Smooth muscle cell (in vitro differentiated cells): ENCODE data around the gene NTRK1. TPM values are rescaled to one million over a fixed set of nuclear protein-coding genes. Genes with fewer than 3 reads are reported as not detected.

Source experiments
- DNase-seq: peaks from one replicate; lab custom pipeline; 2025; ENCODE audit not compliant: unreplicated experiment; lab: John Stamatoyannopoulos, UW
- H2AFZ ChIP-seq: fragments of 200-600 bp; sonication (generic); 2 replicates; pipeline ENCODE4 v1.6.0; 2016; ENCODE audit warnings: antibody characterized with exemption, low read depth, mild to moderate bottlenecking
- H3F3A ChIP-seq: fragments of 200-600 bp; sonication (generic); 2 replicates; pipeline ENCODE4 v1.6.0; 2017; ENCODE audit warnings: antibody characterized with exemption, low read depth
- H3K27ac ChIP-seq: fragments of 200-600 bp; sonication (generic); 2 replicates; pipeline ENCODE4 v1.5.1; 2016; ENCODE audit warnings: low read depth, mild to moderate bottlenecking
- H3K27me3 ChIP-seq: fragments of 200-600 bp; sonication (generic); 2 replicates; pipeline ENCODE4 v1.6.1; 2016; ENCODE audit warnings: low read depth, mild to moderate bottlenecking
- H3K36me3 ChIP-seq: fragments of 200-600 bp; sonication (generic); 2 replicates; pipeline ENCODE4 v1.5.1; 2016; ENCODE audit warnings: low read depth
- H3K4me1 ChIP-seq: fragments of 200-600 bp; sonication (generic); 2 replicates; pipeline ENCODE4 v1.5.1; 2016; ENCODE audit warnings: low read depth
- H3K4me2 ChIP-seq: fragments of 200-600 bp; sonication (generic); 2 replicates; pipeline ENCODE4 v1.6.0; 2016; ENCODE audit warnings: mild to moderate bottlenecking
- H3K4me3 ChIP-seq: fragments of 200-600 bp; sonication (generic); 2 replicates; pipeline ENCODE4 v1.5.1; 2016; ENCODE audit warnings: mild to moderate bottlenecking
- H3K79me2 ChIP-seq: fragments of 200-600 bp; sonication (generic); 2 replicates; pipeline ENCODE4 v1.6.0; 2016; ENCODE audit warnings: low read depth, mild to moderate bottlenecking
- H3K9ac ChIP-seq: fragments of 200-600 bp; sonication (generic); 2 replicates; pipeline ENCODE4 v1.6.0; 2016; ENCODE audit warnings: low read depth
- H3K9me3 ChIP-seq: fragments of 200-600 bp; sonication (generic); replicated peaks from 2 replicates; pipeline ENCODE4 v1.5.1; 2016; ENCODE audit warnings: low read depth
- H4K20me1 ChIP-seq: fragments of 200-600 bp; sonication (generic); 2 replicates; pipeline ENCODE4 v1.6.0; 2016; ENCODE audit warnings: low read depth
- WGBS: methylation state at CpG from one replicate; pipeline ENCODE4 v1.1.7; 2016; ENCODE audit warnings: low lambda C conversion rate; 5-methylcytosine and 5-hydroxymethylcytosine counted together
- polyA plus RNA-seq: library from polyadenylated mRNA; unstranded; fragments of >200 nt; fragmentation: Nextera tagmentation; extraction: Ambion mirVana; gene quantifications from 2 replicates; pipeline ENCODE4 v1.2.1, GENCODE V29; 2016
- total RNA-seq: library from RNA; depleted of rRNA; stranded (reverse); fragments of >200 nt; gene quantifications from 2 replicates; pipeline ENCODE4 v1.2.3, GENCODE V29; 2014
- TF ChIP-seq, protein P1 (sequence below): fragments of 200-600 bp; sonication (generic); IDR thresholded peaks from 2 replicates; pipeline ENCODE4 v1.5.1; 2017; ENCODE audit warnings: borderline replicate concordance, mild to moderate bottlenecking, antibody characterized with exemption; ENCODE audit not compliant: insufficient read depth, poor library complexity, severe bottlenecking

The NTRK1 gene
- total and polyA plus RNA-seq, 2 experiments from 2014 or later = 0.85 to 3.6 TPM

DNA sequence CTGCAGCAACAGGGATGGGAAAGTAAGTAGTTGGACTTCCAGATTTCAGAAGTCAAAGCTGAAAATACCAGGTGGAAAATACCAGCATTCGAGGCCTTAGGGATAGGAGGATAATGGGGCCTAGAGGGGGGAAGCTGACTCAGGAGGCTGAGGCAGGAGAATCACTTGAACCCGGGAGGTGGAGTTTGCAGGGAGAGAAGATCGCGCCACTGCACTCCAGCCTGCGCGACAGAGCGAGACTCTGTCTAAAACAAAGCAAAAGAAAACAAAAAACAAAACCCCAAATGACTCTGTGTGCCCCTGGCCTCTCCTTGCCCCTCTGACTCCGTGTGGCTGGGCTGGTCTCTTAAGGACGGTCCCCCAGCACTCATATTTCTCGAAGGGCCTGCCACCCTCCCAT lies 47.4 kb upstream of the NTRK1 start:
- Histone ChIP-seq H3K4me2 (peak overlapping the region; percentile 81), H3K79me2 (no peaks in the 10 kb centered on the region), H3K27ac (peak overlapping the region; percentile 38), H3K27me3 (no peaks in the 10 kb centered on the region), H4K20me1 (peaks cover 4% of the 10 kb centered on the region), H3K4me3 (peak overlapping the region; percentile 29), H3K9ac (no peak overlapping the region), H3K9me3 (no peaks in the 10 kb centered on the region), H3F3A (peaks cover 19% of the 10 kb centered on the region), H2AFZ (no peak overlapping the region), H3K36me3 (no peaks in the 10 kb centered on the region), H3K4me1 (peaks cover 25% of the 10 kb centered on the region)
- DNase-seq = no peak
- 58% methylated on average over 10 of the region's 10 CpGs for WGBS
- TF ChIP-seq, protein P1, sequence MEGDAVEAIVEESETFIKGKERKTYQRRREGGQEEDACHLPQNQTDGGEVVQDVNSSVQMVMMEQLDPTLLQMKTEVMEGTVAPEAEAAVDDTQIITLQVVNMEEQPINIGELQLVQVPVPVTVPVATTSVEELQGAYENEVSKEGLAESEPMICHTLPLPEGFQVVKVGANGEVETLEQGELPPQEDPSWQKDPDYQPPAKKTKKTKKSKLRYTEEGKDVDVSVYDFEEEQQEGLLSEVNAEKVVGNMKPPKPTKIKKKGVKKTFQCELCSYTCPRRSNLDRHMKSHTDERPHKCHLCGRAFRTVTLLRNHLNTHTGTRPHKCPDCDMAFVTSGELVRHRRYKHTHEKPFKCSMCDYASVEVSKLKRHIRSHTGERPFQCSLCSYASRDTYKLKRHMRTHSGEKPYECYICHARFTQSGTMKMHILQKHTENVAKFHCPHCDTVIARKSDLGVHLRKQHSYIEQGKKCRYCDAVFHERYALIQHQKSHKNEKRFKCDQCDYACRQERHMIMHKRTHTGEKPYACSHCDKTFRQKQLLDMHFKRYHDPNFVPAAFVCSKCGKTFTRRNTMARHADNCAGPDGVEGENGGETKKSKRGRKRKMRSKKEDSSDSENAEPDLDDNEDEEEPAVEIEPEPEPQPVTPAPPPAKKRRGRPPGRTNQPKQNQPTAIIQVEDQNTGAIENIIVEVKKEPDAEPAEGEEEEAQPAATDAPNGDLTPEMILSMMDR = no peak

DNA sequence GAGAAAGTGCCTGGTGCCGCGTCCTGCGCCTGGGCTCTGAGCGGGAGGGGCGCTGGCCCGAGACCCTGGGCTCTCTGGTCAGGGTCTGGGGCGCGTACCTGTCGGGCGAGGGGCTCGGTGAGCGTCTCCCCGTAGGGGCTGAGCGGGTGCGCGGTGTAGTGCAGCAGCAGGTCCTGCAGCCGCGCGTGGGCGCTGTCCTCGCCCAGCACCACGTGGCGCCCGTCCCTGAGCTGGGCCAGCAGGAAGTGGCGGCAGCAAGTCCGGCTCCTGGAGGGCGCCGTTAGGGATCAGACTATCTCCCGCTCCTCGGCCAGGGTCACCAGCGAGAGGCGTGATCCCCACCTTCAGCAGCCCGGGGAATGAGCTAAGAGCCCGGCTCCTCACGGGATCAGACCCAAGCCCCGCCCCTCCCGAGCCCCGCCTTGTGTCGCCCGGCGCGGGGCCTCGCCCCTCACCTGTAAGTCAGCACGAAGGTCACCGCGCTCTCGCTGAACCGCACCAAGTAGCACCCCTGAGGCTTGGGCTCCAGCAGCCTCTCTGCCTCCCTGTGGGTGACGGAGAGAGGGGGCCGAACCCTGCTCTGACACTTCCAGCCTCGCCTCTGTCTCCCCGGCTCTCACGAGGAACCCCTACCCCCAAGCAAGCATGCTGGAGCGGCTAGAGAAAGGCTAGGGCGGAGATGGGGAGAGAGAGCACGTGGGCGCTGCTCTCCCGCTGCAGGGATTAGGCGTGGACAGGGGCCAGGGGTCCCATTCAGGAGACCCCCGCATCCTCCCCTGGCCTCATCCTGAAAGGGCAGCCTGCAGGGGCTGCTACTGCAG lies 46.7 kb upstream of the NTRK1 start:
- H4K20me1 ChIP-seq = peaks cover 4% of the 10 kb centered on the region
- H3K27ac ChIP-seq = peak overlapping the region; percentile 94
- no peaks in the 10 kb centered on the region for H3K27me3 ChIP-seq
- H3F3A ChIP-seq = peaks cover 21% of the 10 kb centered on the region
- no peaks in the 10 kb centered on the region for H3K9me3 ChIP-seq
- H3K4me2 ChIP-seq = peak overlapping the region; percentile 81
- no peaks in the 10 kb centered on the region for H3K36me3 ChIP-seq
- no peak overlapping the region for H2AFZ ChIP-seq
- peak overlapping the region; percentile 17 for H3K9ac ChIP-seq
- DNase-seq = no peak
- WGBS = 18% methylated on average over 57 of the region's 60 CpGs
- H3K4me1 ChIP-seq = peaks cover 25% of the 10 kb centered on the region
- TF ChIP-seq, protein P1 = peak; percentile 23
- peak overlapping the region; percentile 29 for H3K4me3 ChIP-seq
- H3K79me2 ChIP-seq = no peaks in the 10 kb centered on the region

DNA sequence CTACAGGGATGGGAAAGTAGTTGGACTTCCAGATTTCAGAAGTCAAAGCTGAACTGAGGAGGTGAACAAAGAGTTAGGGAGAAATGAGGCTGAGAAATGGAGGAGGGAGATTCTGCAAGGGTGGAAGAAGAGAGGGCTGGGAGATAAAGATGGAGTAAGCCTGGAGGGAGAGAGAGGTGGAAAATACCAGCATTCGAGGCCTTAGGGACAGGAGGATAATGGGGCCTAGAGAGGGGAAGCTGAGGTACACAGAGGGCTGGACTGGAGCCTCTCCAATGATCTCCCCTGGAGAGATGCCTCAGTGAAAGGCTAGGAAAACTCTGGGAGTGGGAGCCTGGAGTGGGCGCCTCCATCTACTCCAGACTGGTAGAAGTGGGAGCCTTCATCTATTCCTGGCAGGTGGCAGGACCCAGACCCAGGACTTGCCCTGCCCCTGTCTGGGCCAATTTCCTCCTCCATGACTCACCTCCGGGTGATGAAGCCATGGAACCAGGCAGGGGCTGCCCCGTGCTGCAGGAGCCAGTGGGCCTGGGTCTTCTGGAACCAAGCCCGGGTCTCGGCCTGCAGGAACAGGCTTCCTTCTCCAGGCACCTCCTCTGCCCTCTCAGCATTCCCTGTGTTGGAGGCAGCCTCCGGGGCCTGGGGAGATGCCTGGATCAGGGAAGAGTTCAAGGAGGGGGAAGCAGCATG lies 45.9 kb upstream of the NTRK1 start:
- WGBS = 75% methylated on average over 7 of the region's 7 CpGs
- no peak overlapping the region for H2AFZ ChIP-seq
- peak overlapping the region; percentile 94 for H3K27ac ChIP-seq

More for the DNA sequence above, 45.9 kb upstream of the NTRK1 start:
- H3K9me3 ChIP-seq = no peaks in the 10 kb centered on the region
- no peaks in the 10 kb centered on the region for H3K36me3 ChIP-seq
- no peaks in the 10 kb centered on the region for H3K27me3 ChIP-seq
- peak overlapping the region; percentile 29 for H3K4me3 ChIP-seq
- H4K20me1 ChIP-seq = peaks cover 4% of the 10 kb centered on the region
- no peaks in the 10 kb centered on the region for H3K79me2 ChIP-seq
- H3K4me2 ChIP-seq = peak overlapping the region; percentile 81
- TF ChIP-seq, protein P1 = no peak
- peaks cover 22% of the 10 kb centered on the region for H3F3A ChIP-seq
- peak overlapping the region; percentile 52 for H3K9ac ChIP-seq
- H3K4me1 ChIP-seq = peaks cover 25% of the 10 kb centered on the region
- no peak for DNase-seq
